HepG2 (cell line): ENCODE measurements around the gene CACNA2D1. TPM values are rescaled to one million over a fixed set of nuclear protein-coding genes. Genes with fewer than 3 reads are reported as not detected.

Experiments used
- ATAC-seq: fragments of 200-7000 bp; cut with Tn5 transposase; 3 replicates; pipeline ENCODE4 v1.9.1; 2020; ENCODE audit warnings: mild to moderate bottlenecking, moderate library complexity
- BruUV-seq: library from RNA; stranded (reverse); fragments of 400-500 nt; replicated peaks from 2 replicates; lab custom pipeline; 2021; lab: Mats Ljungman, UMichigan
- CTCF ChIA-PET: fragments of 300-600 bp; formaldehyde crosslinking; extraction: SDS; loops from one replicate; lab custom pipeline; 2021; ENCODE audit warnings: low total read pairs, inconsistent platforms, low intra/inter-chr PET ratio; lab: Yijun Ruan, JAX
- POLR2A ChIA-PET: fragments of 350-600 bp; sonication (Branson Sonifier 250); formaldehyde crosslinking; loops from one replicate; lab custom pipeline; 2020; ENCODE audit warnings: antibody characterized with exemption, inconsistent platforms; lab: Yijun Ruan, JAX
- DNase-seq: peaks from one replicate; pipeline ENCODE4 v3.0.0-alpha.2; 2015; ENCODE audit warnings: low spot score
- FAIRE-seq: peaks from 3 replicates; lab custom pipeline; 2011; peaks lifted over from hg19 to GRCh38; lab: Jason Lieb, UNC
- H2AFZ ChIP-seq: one replicate; pipeline ENCODE4 v1.6.1; 2011; ENCODE audit warnings: low read length, inconsistent platforms
- H3K27ac ChIP-seq: fragments of 300-600 bp; 3 replicates; pipeline ENCODE4 v1.8.0; 2011; ENCODE audit warnings: mixed run types, mild to moderate bottlenecking, mixed read lengths, low read length, inconsistent platforms; ENCODE audit not compliant: insufficient read depth; ENCODE audit errors: extremely low read length
- H3K27me3 ChIP-seq, 2 experiments: fragments of 200-600 bp in 1 of 2; 2 replicates in 1 of 2; 3 replicates in 1 of 2; pipeline versions ENCODE4 v1.6.0 to v1.8.0; 2011; ENCODE audit warnings: low read length in 2 of 2, mild to moderate bottlenecking in 2 of 2, moderate library complexity in 2 of 2, inconsistent platforms in 1 of 2; ENCODE audit not compliant: insufficient read depth in 2 of 2, control insufficient read depth in 1 of 2
- H3K36me3 ChIP-seq, 2 experiments: fragments of 200-600 bp in 1 of 2; replicated peaks in 1 of 2; 2 replicates in 1 of 2; 3 replicates in 1 of 2; pipeline versions ENCODE4 v1.5.1 to v1.8.0; 2011; ENCODE audit warnings: low read length in 2 of 2, inconsistent platforms in 1 of 2; ENCODE audit not compliant: insufficient read depth in 2 of 2, control insufficient read depth in 1 of 2
- H3K4me1 ChIP-seq: 2 replicates; pipeline ENCODE4 v1.5.1; 2012; ENCODE audit warnings: low read length, inconsistent platforms; ENCODE audit not compliant: insufficient read depth
- H3K4me2 ChIP-seq: 2 replicates; pipeline ENCODE4 v1.6.0; 2011; ENCODE audit warnings: low read depth, low read length, inconsistent platforms
- H3K4me3 ChIP-seq, 3 experiments: fragments of 200-600 bp in 1 of 3; sonication (generic), shearing (Covaris generic) in 1 of 3; replicated peaks in 1 of 3; 2 replicates each; pipeline ENCODE4 v1.5.1; 2011 to 2016; ENCODE audit warnings: low read length in 3 of 3, inconsistent platforms in 2 of 3, low read depth in 2 of 3, mild to moderate bottlenecking in 2 of 3, control low read depth in 1 of 3, mixed read lengths in 1 of 3; ENCODE audit not compliant: insufficient read depth in 1 of 3
- H3K79me2 ChIP-seq: one replicate; pipeline ENCODE4 v1.6.1; 2011; ENCODE audit warnings: low read length, inconsistent platforms; ENCODE audit not compliant: insufficient read depth
- H3K9ac ChIP-seq: 2 replicates; pipeline ENCODE4 v1.6.0; 2011; ENCODE audit warnings: mild to moderate bottlenecking, low read depth, low read length, inconsistent platforms; ENCODE audit not compliant: insufficient read depth
- H3K9me3 ChIP-seq: 2 replicates; pipeline ENCODE4 v1.5.1; 2012; ENCODE audit warnings: mild to moderate bottlenecking, low read length
- H4K20me1 ChIP-seq: 2 replicates; pipeline ENCODE4 v1.6.0; 2011; ENCODE audit warnings: inconsistent platforms, mild to moderate bottlenecking, low read length, moderate library complexity; ENCODE audit not compliant: insufficient read depth
- CBFB ChIP-seq: sonication (generic); formaldehyde crosslinking; IDR thresholded peaks from 2 replicates; pipeline ENCODE4 v1.4.0; 2020; ENCODE audit warnings: missing genetic modification reagents
- CBX1 ChIP-seq: IDR thresholded peaks from one replicate; pipeline ENCODE4 v1.6.1; 2016; ENCODE audit warnings: antibody characterized with exemption, low read depth
- CC2D1A ChIP-seq: sonication (generic); formaldehyde crosslinking; IDR thresholded peaks from 2 replicates; pipeline ENCODE4 v1.8.1; 2023; ENCODE audit warnings: mild to moderate bottlenecking, missing genetic modification reagents
- FOSL1 ChIP-seq: sonication (generic); formaldehyde crosslinking; IDR thresholded peaks from 2 replicates; pipeline ENCODE4 v1.9.0; 2021; ENCODE audit warnings: missing genetic modification reagents, borderline replicate concordance
- FOXP1 ChIP-seq, 2 experiments: fragments of 450-650 bp in 1 of 2; IDR thresholded peaks; 2 replicates each; pipeline ENCODE4 v1.6.1; 2017 to 2018; ENCODE audit warnings: antibody characterized with exemption in 1 of 2
- ISX ChIP-seq: sonication (generic); formaldehyde crosslinking; conservative IDR thresholded peaks from 2 replicates; pipeline ENCODE4 v1.5.0; 2020; ENCODE audit warnings: missing genetic modification reagents
- KDM6A ChIP-seq: IDR thresholded peaks from 2 replicates; pipeline ENCODE4 v1.6.1; 2016; ENCODE audit warnings: low read depth
- NFE2 ChIP-seq: sonication (generic); formaldehyde crosslinking; IDR thresholded peaks from 2 replicates; pipeline ENCODE4 v1.4.0; 2020; ENCODE audit warnings: missing genetic modification reagents
- POLR2AphosphoS2 ChIP-seq: IDR thresholded peaks from 2 replicates; pipeline ENCODE4 v1.6.1; 2011; ENCODE audit warnings: low read depth, low read length, improper control_type of control experiment
- SNAI1 ChIP-seq: sonication (generic); formaldehyde crosslinking; IDR thresholded peaks from 2 replicates; pipeline ENCODE4 v1.5.0; 2020; ENCODE audit warnings: mild to moderate bottlenecking, missing genetic modification reagents, borderline replicate concordance
- ZNF136 ChIP-seq: sonication (generic); formaldehyde crosslinking; IDR thresholded peaks from 2 replicates; pipeline ENCODE4 v1.8.1; 2022; ENCODE audit warnings: low read depth, mild to moderate bottlenecking, moderate library complexity, missing genetic modification reagents
- ZNF251 ChIP-seq: sonication (generic); formaldehyde crosslinking; IDR thresholded peaks from 2 replicates; pipeline ENCODE4 v1.9.0; 2021; ENCODE audit warnings: mild to moderate bottlenecking, missing genetic modification reagents
- ZNF260 ChIP-seq: sonication (generic); formaldehyde crosslinking; IDR thresholded peaks from 2 replicates; pipeline ENCODE4 v1.4.0; 2020; ENCODE audit warnings: missing genetic modification reagents, low read depth, mild to moderate bottlenecking, borderline replicate concordance
- ZNF44 ChIP-seq: sonication (generic); formaldehyde crosslinking; IDR thresholded peaks from 2 replicates; pipeline ENCODE4 v1.5.1; 2020; ENCODE audit warnings: mild to moderate bottlenecking, missing genetic modification reagents
- ZNF543 ChIP-seq: sonication (generic); formaldehyde crosslinking; IDR thresholded peaks from 2 replicates; pipeline ENCODE4 v1.4.0; 2020; ENCODE audit warnings: mild to moderate bottlenecking, missing genetic modification reagents
- ZNF713 ChIP-seq: sonication (generic); formaldehyde crosslinking; IDR thresholded peaks from 2 replicates; pipeline ENCODE4 v1.4.0; 2020; ENCODE audit warnings: mild to moderate bottlenecking, missing genetic modification reagents
- ZSCAN12 ChIP-seq: sonication (generic); formaldehyde crosslinking; IDR thresholded peaks from 2 replicates; pipeline ENCODE4 v1.9.0; 2021; ENCODE audit warnings: mild to moderate bottlenecking, missing genetic modification reagents
- WGBS: methylation state at CpG from one replicate; pipeline ENCODE4 v1.1.6; 2017; ENCODE audit warnings: low lambda C conversion rate; 5-methylcytosine and 5-hydroxymethylcytosine counted together
- in situ Hi-C: cut with HindIII; loops from 2 replicates; pipeline ENCODE4 v1.10.0; 2017; ENCODE audit warnings: low pct_unique_long_range_greater_than_20kb; ENCODE audit not compliant: extremely low pct_ligation_motif_present
- intact Hi-C: fragments of 100-400 bp; cut with micrococcal nuclease; formaldehyde crosslinking; loops from one replicate; pipeline ENCODE4 v1.10.0; 2022; ENCODE audit not compliant: unreplicated experiment
- polyA plus RNA-seq, 8 experiments: library from polyadenylated mRNA; depleted of rRNA in 3 of 8; stranded (reverse) in 7 of 8; unstranded in 1 of 8; fragments of >200 nt; fragmentation: Illumina TruSeq in 4 of 8; extraction: Trizol in 4 of 8; gene quantifications; 2 replicates each; pipeline versions ENCODE4 v1.2.1 to v1.2.3, GENCODE V29; 2011 to 2016; ENCODE audit warnings: low read depth in 4 of 8, missing spikeins in 1 of 8, mixed read lengths in 1 of 8; ENCODE audit not compliant: insufficient read depth in 1 of 8
- total RNA-seq, 5 experiments: library from RNA; depleted of rRNA; stranded (reverse); fragments of >200 nt; fragmentation: Illumina TruSeq; extraction: Trizol; gene quantifications; 2 replicates each; pipeline ENCODE4 v1.2.3, GENCODE V29; 2016; ENCODE audit warnings: low read depth in 1 of 5
- TF ChIP-seq, protein P1 (sequence below): IDR thresholded peaks from 2 replicates; pipeline ENCODE4 v1.6.1; 2016; ENCODE audit warnings: low read depth
- TF ChIP-seq, protein P2 (sequence below): sonication (generic); formaldehyde crosslinking; IDR thresholded peaks from 2 replicates; pipeline ENCODE4 v1.4.0; 2020; ENCODE audit warnings: mild to moderate bottlenecking, missing genetic modification reagents

The CACNA2D1 gene
- total and polyA plus RNA-seq, 2 of the 13 experiments (the other 11 are each of a cell fraction or from before 2014, with no cell fraction given): not detected

DNA sequence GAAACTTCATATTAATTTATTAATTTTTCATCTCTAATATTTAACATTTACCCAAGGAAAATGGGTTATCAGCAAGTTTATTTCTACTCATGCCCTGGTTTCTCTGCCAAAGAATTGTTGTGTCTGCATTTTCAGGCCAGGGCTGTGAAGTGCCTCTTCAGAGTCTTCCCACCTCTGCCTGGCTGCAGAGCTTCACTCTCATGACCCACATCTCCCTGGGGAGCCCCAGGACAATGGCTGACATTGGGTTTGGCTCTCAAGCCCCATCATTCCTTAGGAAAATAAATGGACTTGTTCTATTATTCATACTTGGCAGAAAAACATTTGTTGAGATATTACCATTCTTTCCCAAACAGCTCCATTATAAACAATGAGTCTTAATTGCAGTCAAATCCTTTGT is 30.3 kb downstream of the CACNA2D1 start:
- ChIA-PET CTCF (no interaction called here), POLR2A (no interaction called here)
- in situ Hi-C loops (no loop called here), intact Hi-C loops (no loop called here)
- no peaks in the 10 kb centered on the region for H4K20me1 ChIP-seq
- H3K79me2 ChIP-seq: no peaks in the 10 kb centered on the region
- H3K27me3 ChIP-seq: no peaks in the 10 kb centered on the region
- no peaks in the 10 kb centered on the region for H3K36me3 ChIP-seq
- no peak overlapping the region for H2AFZ ChIP-seq
- no peak overlapping the region for H3K4me3 ChIP-seq
- no peak overlapping the region for H3K4me2 ChIP-seq
- DNase-seq (no peak), FAIRE-seq (no peak), ATAC-seq (no peak)
- BruUV-seq: no TSS peak
- H3K4me1 ChIP-seq: no peaks in the 10 kb centered on the region
- H3K9me3 ChIP-seq: no peaks in the 10 kb centered on the region
- no peak overlapping the region for H3K27ac ChIP-seq
- H3K9ac ChIP-seq: no peak overlapping the region
- TF ChIP-seq CC2D1A (CRISPR knock-in tag) (no peak), KDM6A (CRISPR knock-in tag) (no peak), FOXP1 (IDR thresholded peaks at IDR 0.05) (no peak), FOXP1 (CRISPR knock-in tag; IDR thresholded peaks at IDR 0.05) (no peak), NFE2 (no peak), CBFB (CRISPR knock-in tag) (no peak), ZSCAN12 (CRISPR knock-in tag) (no peak)
- TF ChIP-seq, protein P1, sequence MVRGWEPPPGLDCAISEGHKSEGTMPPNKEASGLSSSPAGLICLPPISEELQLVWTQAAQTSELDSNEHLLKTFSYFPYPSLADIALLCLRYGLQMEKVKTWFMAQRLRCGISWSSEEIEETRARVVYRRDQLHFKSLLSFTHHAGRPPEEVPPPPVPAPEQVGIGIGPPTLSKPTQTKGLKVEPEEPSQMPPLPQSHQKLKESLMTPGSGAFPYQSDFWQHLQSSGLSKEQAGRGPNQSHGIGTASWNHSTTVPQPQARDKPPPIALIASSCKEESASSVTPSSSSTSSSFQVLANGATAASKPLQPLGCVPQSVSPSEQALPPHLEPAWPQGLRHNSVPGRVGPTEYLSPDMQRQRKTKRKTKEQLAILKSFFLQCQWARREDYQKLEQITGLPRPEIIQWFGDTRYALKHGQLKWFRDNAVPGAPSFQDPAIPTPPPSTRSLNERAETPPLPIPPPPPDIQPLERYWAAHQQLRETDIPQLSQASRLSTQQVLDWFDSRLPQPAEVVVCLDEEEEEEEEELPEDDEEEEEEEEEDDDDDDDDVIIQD (CRISPR knock-in tag): no peak

DNA sequence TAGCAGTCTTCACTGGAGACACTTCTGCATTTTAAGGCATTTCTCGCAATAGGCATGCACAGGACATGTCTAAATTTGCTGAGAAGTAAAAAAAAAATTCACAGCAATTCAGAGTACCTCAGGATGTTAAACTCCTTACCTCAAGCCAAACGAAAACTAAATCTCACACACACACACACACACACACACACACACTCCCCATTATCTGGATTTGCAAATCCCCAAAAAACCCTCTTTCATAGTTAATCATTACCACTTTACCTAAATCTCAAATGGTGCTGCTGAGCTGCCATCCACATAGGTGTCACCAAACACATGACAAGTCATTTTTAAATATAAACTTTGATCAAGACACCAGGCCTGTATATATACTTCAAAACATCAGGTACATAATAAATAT is 31.8 kb downstream of the CACNA2D1 start:
- 8% methylated on average over 2 of the region's 2 CpGs for WGBS
- H3K36me3 ChIP-seq: no peaks in the 10 kb centered on the region
- H3K9me3 ChIP-seq: no peaks in the 10 kb centered on the region
- no peaks in the 10 kb centered on the region for H4K20me1 ChIP-seq
- H3K4me3 ChIP-seq: no peak overlapping the region
- FAIRE-seq (no peak), ATAC-seq (no peak), DNase-seq (no peak)
- BruUV-seq: no TSS peak
- H2AFZ ChIP-seq: no peak overlapping the region
- H3K27ac ChIP-seq: no peak overlapping the region
- in situ Hi-C loops (no loop called here), intact Hi-C loops (no loop called here)
- ChIA-PET CTCF (no interaction called here), POLR2A (no interaction called here)
- H3K9ac ChIP-seq: no peak overlapping the region
- no peaks in the 10 kb centered on the region for H3K79me2 ChIP-seq
- no peaks in the 10 kb centered on the region for H3K4me1 ChIP-seq
- no peak overlapping the region for H3K4me2 ChIP-seq
- H3K27me3 ChIP-seq: no peaks in the 10 kb centered on the region
- TF ChIP-seq SNAI1 (CRISPR knock-in tag): no peak
- TF ChIP-seq ZNF251: no peak
- TF ChIP-seq ZNF713: no peak
- no peak for TF ChIP-seq ZNF136
- TF ChIP-seq POLR2AphosphoS2: no peak
- TF ChIP-seq ZNF543 (CRISPR knock-in tag): no peak
- no peak for TF ChIP-seq ISX (CRISPR knock-in tag)
- no peak for TF ChIP-seq CBX1
- TF ChIP-seq ZNF44 (CRISPR knock-in tag): no peak
- TF ChIP-seq ZNF260 (CRISPR knock-in tag): no peak
- TF ChIP-seq FOSL1: no peak
- TF ChIP-seq, protein P2, sequence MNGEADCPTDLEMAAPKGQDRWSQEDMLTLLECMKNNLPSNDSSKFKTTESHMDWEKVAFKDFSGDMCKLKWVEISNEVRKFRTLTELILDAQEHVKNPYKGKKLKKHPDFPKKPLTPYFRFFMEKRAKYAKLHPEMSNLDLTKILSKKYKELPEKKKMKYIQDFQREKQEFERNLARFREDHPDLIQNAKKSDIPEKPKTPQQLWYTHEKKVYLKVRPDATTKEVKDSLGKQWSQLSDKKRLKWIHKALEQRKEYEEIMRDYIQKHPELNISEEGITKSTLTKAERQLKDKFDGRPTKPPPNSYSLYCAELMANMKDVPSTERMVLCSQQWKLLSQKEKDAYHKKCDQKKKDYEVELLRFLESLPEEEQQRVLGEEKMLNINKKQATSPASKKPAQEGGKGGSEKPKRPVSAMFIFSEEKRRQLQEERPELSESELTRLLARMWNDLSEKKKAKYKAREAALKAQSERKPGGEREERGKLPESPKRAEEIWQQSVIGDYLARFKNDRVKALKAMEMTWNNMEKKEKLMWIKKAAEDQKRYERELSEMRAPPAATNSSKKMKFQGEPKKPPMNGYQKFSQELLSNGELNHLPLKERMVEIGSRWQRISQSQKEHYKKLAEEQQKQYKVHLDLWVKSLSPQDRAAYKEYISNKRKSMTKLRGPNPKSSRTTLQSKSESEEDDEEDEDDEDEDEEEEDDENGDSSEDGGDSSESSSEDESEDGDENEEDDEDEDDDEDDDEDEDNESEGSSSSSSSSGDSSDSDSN (CRISPR knock-in tag): no peak
